Liver (tissue), 9 donors: ENCODE measurements around the gene TGM6. TPM values are rescaled to one million over a fixed set of nuclear protein-coding genes. Genes with fewer than 3 reads are reported as not detected.

Experiments used
- DNase-seq: peaks from one replicate; pipeline ENCODE4 v3.0.0-alpha.2; 2017; ENCODE audit warnings: low spot score
- H3K27ac ChIP-seq, 2 donors: one replicate each; pipeline ENCODE4 v1.7.0; 2013; ENCODE audit warnings: inconsistent platforms in 2 of 2, low read length in 2 of 2, control low read depth in 1 of 2, low read depth in 1 of 2, mild to moderate bottlenecking in 1 of 2
- H3K27me3 ChIP-seq, 4 donors: one replicate each; pipeline versions ENCODE4 v1.6.1 to v1.7.0; 2013; ENCODE audit warnings: low read length in 3 of 4, inconsistent platforms in 1 of 4, mild to moderate bottlenecking in 1 of 4, moderate library complexity in 1 of 4; ENCODE audit not compliant: control insufficient read depth in 4 of 4, insufficient read depth in 4 of 4
- H3K36me3 ChIP-seq, 4 donors: one replicate each; pipeline versions ENCODE4 v1.6.1 to v1.7.0; 2013; ENCODE audit warnings: low read length in 3 of 4, mild to moderate bottlenecking in 3 of 4, low read depth in 1 of 4, moderate library complexity in 1 of 4; ENCODE audit not compliant: control insufficient read depth in 4 of 4, insufficient read depth in 3 of 4
- H3K4me1 ChIP-seq, 4 donors: one replicate each; pipeline versions ENCODE4 v1.6.1 to v1.7.0; 2013; ENCODE audit warnings: low read length in 3 of 4, mild to moderate bottlenecking in 3 of 4, moderate library complexity in 1 of 4; ENCODE audit not compliant: control insufficient read depth in 4 of 4, insufficient read depth in 4 of 4
- H3K4me3 ChIP-seq, 3 donors: one replicate each; pipeline versions ENCODE4 v1.6.1 to v1.7.0; 2013; ENCODE audit warnings: low read length in 3 of 3, control low read depth in 1 of 3, low read depth in 1 of 3, mild to moderate bottlenecking in 1 of 3
- H3K9ac ChIP-seq, 2 donors: one replicate each; pipeline ENCODE4 v1.7.0; 2013; ENCODE audit warnings: low read length in 2 of 2, mild to moderate bottlenecking in 2 of 2, moderate library complexity in 2 of 2, control low read depth in 1 of 2, low read depth in 1 of 2
- H3K9me3 ChIP-seq, 4 donors: one replicate each; pipeline versions ENCODE4 v1.6.1 to v1.7.0; 2013; ENCODE audit warnings: low read length in 3 of 4; ENCODE audit not compliant: control insufficient read depth in 4 of 4
- ATF3 ChIP-seq: IDR thresholded peaks from 2 replicates; pipeline ENCODE4 v1.6.1; 2016; ENCODE audit warnings: antibody characterized with exemption
- CTCF ChIP-seq: fragments of 150-350 bp; IDR thresholded peaks from 2 replicates; pipeline ENCODE4 v1.5.1; 2017; ENCODE audit warnings: improper control_type of control experiment, low read depth, low read length; ENCODE audit not compliant: missing input control
- EGR1 ChIP-seq, 2 donors: IDR thresholded peaks; 2 replicates each; pipeline ENCODE4 v1.6.1; 2016 to 2018; ENCODE audit warnings: antibody characterized with exemption in 2 of 2, low read depth in 2 of 2
- FOXA1 ChIP-seq: IDR thresholded peaks from 2 replicates; pipeline ENCODE4 v1.6.1; 2016; ENCODE audit warnings: antibody characterized with exemption
- FOXA2 ChIP-seq: IDR thresholded peaks from 2 replicates; pipeline ENCODE4 v1.6.1; 2016; ENCODE audit warnings: antibody characterized with exemption
- GABPA ChIP-seq, 2 donors: IDR thresholded peaks in 1 of 2; conservative IDR thresholded peaks in 1 of 2; 2 replicates each; pipeline ENCODE4 v1.6.1; 2016; ENCODE audit warnings: antibody characterized with exemption in 2 of 2, mild to moderate bottlenecking in 1 of 2, moderate library complexity in 1 of 2
- HNF4A ChIP-seq, 2 donors: conservative IDR thresholded peaks; 2 replicates each; pipeline ENCODE4 v1.6.1; 2016; ENCODE audit warnings: antibody characterized with exemption in 2 of 2, mild to moderate bottlenecking in 2 of 2
- HNF4G ChIP-seq: IDR thresholded peaks from 2 replicates; pipeline ENCODE4 v1.6.1; 2016; ENCODE audit warnings: antibody characterized with exemption
- JUND ChIP-seq, 2 donors: IDR thresholded peaks; 2 replicates each; pipeline ENCODE4 v1.6.1; 2016; ENCODE audit warnings: antibody characterized with exemption in 2 of 2
- MAX ChIP-seq: IDR thresholded peaks from 2 replicates; pipeline ENCODE4 v1.6.1; 2016; ENCODE audit warnings: antibody characterized with exemption
- NR2F2 ChIP-seq: IDR thresholded peaks from 2 replicates; pipeline ENCODE4 v1.6.1; 2016; ENCODE audit warnings: antibody characterized with exemption
- RAD21 ChIP-seq, 2 donors: IDR thresholded peaks; 2 replicates each; pipeline ENCODE4 v1.6.1; 2016; ENCODE audit warnings: antibody characterized with exemption in 2 of 2, mild to moderate bottlenecking in 2 of 2
- REST ChIP-seq: IDR thresholded peaks from 2 replicates; pipeline ENCODE4 v1.6.1; 2016; ENCODE audit warnings: antibody characterized with exemption, mild to moderate bottlenecking
- RXRA ChIP-seq, 2 donors: IDR thresholded peaks; 2 replicates each; pipeline ENCODE4 v1.6.1; 2017 to 2018; ENCODE audit warnings: antibody characterized with exemption in 2 of 2, mild to moderate bottlenecking in 1 of 2
- SP1 ChIP-seq: IDR thresholded peaks from 2 replicates; pipeline ENCODE4 v1.6.1; 2018; ENCODE audit warnings: antibody characterized with exemption, mild to moderate bottlenecking
- TAF1 ChIP-seq: conservative IDR thresholded peaks from 2 replicates; pipeline ENCODE4 v1.6.1; 2016; ENCODE audit warnings: antibody characterized with exemption, mild to moderate bottlenecking
- YY1 ChIP-seq: IDR thresholded peaks from 2 replicates; pipeline ENCODE4 v1.6.1; 2016; ENCODE audit warnings: antibody characterized with exemption, mild to moderate bottlenecking
- ZBTB33 ChIP-seq: IDR thresholded peaks from 2 replicates; pipeline ENCODE4 v1.6.1; 2016; ENCODE audit warnings: antibody characterized with exemption
- WGBS: extraction: QIAGEN DNeasy Blood & Tissue Kit; methylation state at CpG from one replicate; pipeline ENCODE4 v1.1.7; 2013; 5-methylcytosine and 5-hydroxymethylcytosine counted together
- polyA plus RNA-seq, 2 donors: library from polyadenylated mRNA; stranded (reverse) in 1 of 2; unstranded in 1 of 2; fragments of 200-250 nt in 1 of 2; fragments of >200 nt in 1 of 2; fragmentation: Nextera tagmentation in 1 of 2; extraction: Ambion mirVana in 1 of 2; gene quantifications; one replicate each; pipeline versions ENCODE4 v1.2.1 to v1.2.3, GENCODE V29; 2013 to 2015
- total RNA-seq, 2 donors: library from RNA; depleted of rRNA; stranded (reverse); fragments of >200 nt; gene quantifications; one replicate each; pipeline ENCODE4 v1.2.3, GENCODE V29; 2014
- donor health status: healthy.
- donor health status: healthy.
- donor health status: healthy.
- donor health status: healthy.
- donor health status: healthy.

Gene TGM6
- total and polyA plus RNA-seq, 4 donors, result not detected

GRCh38 chr20:2336471-2336870 is 44.2 kb upstream of the TGM6 start:
- no peaks in the 10 kb centered on the region for H3K27me3 ChIP-seq
- H3K36me3 ChIP-seq, result no peaks in the 10 kb centered on the region
- TF ChIP-seq YY1 (no peak), MAX (no peak), FOXA1 (no peak), JUND (IDR thresholded peaks at IDR 0.05) (no peak), GABPA (IDR thresholded peaks at IDR 0.05 in 1 of 2, conservative IDR thresholded peaks at IDR 0.05 in 1 of 2) (no peak), CTCF (no peak), EGR1 (IDR thresholded peaks at IDR 0.05; ENCODE audit: low read depth in 2 of 2) (no peak), RAD21 (IDR thresholded peaks at IDR 0.05) (no peak), NR2F2 (no peak), FOXA2 (no peak), SP1 (no peak), REST (no peak), HNF4G (no peak), TAF1 (no peak), RXRA (IDR thresholded peaks at IDR 0.05) (no peak), ZBTB33 (no peak)
- H3K9ac ChIP-seq, result no peak overlapping the region
- no peaks in the 10 kb centered on the region for H3K9me3 ChIP-seq
- no peak overlapping the region for H3K4me3 ChIP-seq
- no peaks in the 10 kb centered on the region for H3K4me1 ChIP-seq
- DNase-seq, result peak; percentile 10
- whole genome bisulfite sequencing, result 88% methylated on average over 4 of the region's 4 CpGs
- no peak overlapping the region for H3K27ac ChIP-seq

- Histone ChIP-seq H3K4me3 (no peak overlapping the region), H3K36me3 (no peaks in the 10 kb centered on the region), H3K27me3 (no peaks in the 10 kb centered on the region), H3K9me3 (no peaks in the 10 kb centered on the region), H3K9ac (no peak overlapping the region), H3K27ac (no peak overlapping the region), H3K4me1 (no peaks in the 10 kb centered on the region)
- WGBS, result 82% methylated on average over 5 of the region's 5 CpGs
- DNase-seq, result peak; percentile 5
- no peak for TF ChIP-seq TAF1
- no peak for TF ChIP-seq FOXA2
- no peak for TF ChIP-seq FOXA1
- TF ChIP-seq RXRA (IDR thresholded peaks at IDR 0.05), result no peak
- TF ChIP-seq HNF4G, result no peak
- TF ChIP-seq CTCF, result no peak
- TF ChIP-seq EGR1 (IDR thresholded peaks at IDR 0.05; ENCODE audit: low read depth in 2 of 2), result no peak
- TF ChIP-seq RAD21 (IDR thresholded peaks at IDR 0.05), result no peak
- TF ChIP-seq JUND (IDR thresholded peaks at IDR 0.05), result no peak
- no peak for TF ChIP-seq GABPA (IDR thresholded peaks at IDR 0.05 in 1 of 2, conservative IDR thresholded peaks at IDR 0.05 in 1 of 2)
- no peak for TF ChIP-seq ATF3
- TF ChIP-seq SP1, result no peak
- TF ChIP-seq YY1, result no peak
- no peak for TF ChIP-seq HNF4A (conservative IDR thresholded peaks at IDR 0.05)
These were observed 43.6 kb upstream of the TGM6 start for GRCh38 chr20:2337142-2337541.
